Gastrocnemius medialis (tissue), 4 donors: ENCODE data around the gene CKB. TPM values are rescaled to one million over a fixed set of nuclear protein-coding genes. Genes with fewer than 3 reads are reported as not detected.
A peak's percentile ranks its signal among the peaks of the same experiment; 100 is the strongest.

Experiments
- ATAC-seq, 2 donors: fragments of 150-250 bp; one replicate each; pipeline ENCODE4 v1.9.1; 2016
- DNase-seq, 2 donors: peaks; one replicate each; pipeline ENCODE4 v3.0.0-alpha.2; 2019
- H3K27ac ChIP-seq, 4 donors: fragments of 200-600 bp; sonication (generic); 1 replicate in 1 of 4; 2 replicates in 3 of 4; pipeline ENCODE4 v1.5.1; 2016 to 2018; ENCODE audit warnings: mild to moderate bottlenecking in 2 of 4, moderate library complexity in 1 of 4
- H3K27me3 ChIP-seq, 3 donors: fragments of 200-600 bp; sonication (generic) in 2 of 3; 1 replicate in 1 of 3; 2 replicates in 2 of 3; pipeline versions ENCODE4 v1.5.1 to v1.6.0; 2016 to 2019; ENCODE audit warnings: mild to moderate bottlenecking in 1 of 3, moderate library complexity in 1 of 3
- H3K36me3 ChIP-seq, 2 donors: fragments of 200-600 bp; sonication (generic) in 1 of 2; one replicate each; pipeline ENCODE4 v1.5.1; 2017 to 2018
- H3K4me1 ChIP-seq, 2 donors: fragments of 200-600 bp; sonication (generic) in 1 of 2; one replicate each; pipeline ENCODE4 v1.5.1; 2016 to 2017; ENCODE audit warnings: mild to moderate bottlenecking in 2 of 2
- H3K4me3 ChIP-seq, 4 donors: fragments of 200-600 bp; sonication (generic) in 3 of 4; 1 replicate in 1 of 4; 2 replicates in 3 of 4; pipeline ENCODE4 v1.5.1; 2016 to 2019; ENCODE audit warnings: mild to moderate bottlenecking in 2 of 4
- H3K9me3 ChIP-seq, 3 donors: fragments of 200-600 bp; sonication (generic) in 2 of 3; 1 replicate in 1 of 3; 2 replicates in 2 of 3; pipeline ENCODE4 v1.5.1; 2016 to 2019
- CTCF ChIP-seq, 5 experiments: fragments of 450-650 bp in 3 of 5; fragments of 200-600 bp in 2 of 5; sonication (generic) in 2 of 5; IDR thresholded peaks in 4 of 5; conservative IDR thresholded peaks in 1 of 5; 1 replicate in 4 of 5; 2 replicates in 1 of 5; pipeline ENCODE4 v1.5.1; 2016 to 2019; ENCODE audit warnings: antibody characterized with exemption in 5 of 5, mild to moderate bottlenecking in 3 of 5, moderate library complexity in 3 of 5
- POLR2A ChIP-seq, 2 donors: fragments of 450-650 bp; IDR thresholded peaks; one replicate each; pipeline ENCODE4 v1.6.1; 2017; ENCODE audit warnings: antibody characterized with exemption in 2 of 2, mild to moderate bottlenecking in 2 of 2, moderate library complexity in 2 of 2
- in situ Hi-C, 4 donors: fragments of 200-750 bp; cut with MboI; loops; one replicate each; pipeline versions ENCODE4 v1.15.0 to v1.8.0; 2017; ENCODE audit warnings: low sequenced_read_pairs in 4 of 4
- intact Hi-C: fragments of 100-400 bp; cut with DNase I; formaldehyde crosslinking; loops from one replicate; pipeline ENCODE4 v1.15.1; 2023; ENCODE audit warnings: low total_unique reads
- total RNA-seq, 4 donors: library from RNA; depleted of rRNA; stranded (reverse); fragments of >200 nt; gene quantifications; one replicate each; pipeline versions ENCODE4 v1.1.0 to v1.2.3, GENCODE V29; 2016

The CKB gene
- total RNA-seq, 4 donors from 2014 or later: 20.7 to 110 (median 43.4) TPM

- no peak for ATAC-seq
- Histone ChIP-seq H3K27ac (peak overlapping the region; percentile 88 to 97 (median 92)), H3K9me3 (no peaks in the 10 kb centered on the region), H3K36me3 (peaks cover 0 to 22% of the 10 kb centered on the region in 2 donors), H3K4me3 (peak overlapping the region; percentile 80 to 99 (median 92)), H3K4me1 (peaks cover 46 to 61% of the 10 kb centered on the region in 2 donors), H3K27me3 (no peaks in the 10 kb centered on the region)
- TF ChIP-seq CTCF (IDR thresholded peaks at IDR 0.05 in 4 of 5, conservative IDR thresholded peaks at IDR 0.05 in 1 of 5): no peak
- TF ChIP-seq POLR2A (IDR thresholded peaks at IDR 0.05): no peak
- intact Hi-C loops (loop anchor here (2.0 to 5.0 kb wide), 3 partner anchors 66 to 284 kb away; partner anchors contain the start of genes KLC1, PPP1R13B, XRCC3 and ZFYVE21), in situ Hi-C loops (loop anchor here in 1 of 4 donors (25.0 kb wide), 1 partner anchor 349 kb away; a partner anchor contains a TSS)
- no peak for DNase-seq
Measured at GRCh38 chr14:103563226-103563620, 40.6 kb upstream of the CKB start.

DNA sequence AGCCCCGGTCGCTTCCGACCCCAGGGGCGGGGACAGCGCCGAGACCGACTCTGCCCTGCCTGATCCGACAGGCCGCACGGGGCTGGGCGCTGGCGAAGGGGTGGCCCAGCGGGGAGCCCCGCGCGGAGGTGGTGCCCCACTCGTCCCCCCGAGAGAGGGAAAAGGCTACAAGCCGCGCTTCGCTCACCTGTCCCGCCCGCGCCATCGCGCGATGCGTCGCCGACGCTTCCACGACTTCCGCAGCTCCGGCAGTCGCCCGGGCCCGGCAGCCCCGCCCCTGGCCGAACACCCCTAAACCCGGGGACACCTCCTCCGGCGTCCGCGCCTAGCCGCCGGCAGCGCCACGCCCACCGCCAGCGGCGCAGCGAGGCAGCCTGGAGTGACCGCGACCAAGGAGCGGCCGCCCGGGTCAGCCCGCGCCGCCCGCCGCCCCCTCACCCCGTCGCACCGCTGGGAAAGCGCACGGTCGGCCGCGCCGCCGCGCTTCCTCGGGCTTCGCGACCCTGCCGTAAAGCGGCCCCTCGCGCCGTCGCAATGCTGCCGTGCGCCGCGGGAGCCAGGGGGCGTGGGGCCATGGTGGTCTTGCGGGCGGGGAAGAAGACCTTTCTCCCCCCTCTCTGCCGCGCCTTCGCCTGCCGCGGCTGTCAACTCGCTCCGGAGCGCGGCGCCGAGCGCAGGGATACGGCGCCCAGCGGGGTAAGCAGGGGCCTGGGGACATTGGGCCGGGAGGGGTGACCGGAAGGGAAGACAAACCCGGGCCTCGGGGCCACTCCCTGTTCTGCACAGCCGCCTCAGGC lies 40.0 kb upstream of the CKB start, which contains the start of the genes BAG5 and COA8:
TSS of gene BAG5 (minus strand) at position 229 of the 797 bp plus-strand sequence. CDS start 1,493 bp downstream, outside the sequence.
TSS of gene COA8 (plus strand) at position 532 of the 797 bp plus-strand sequence. CDS start at position 574, 42 bp downstream.
- DNase-seq (peak; percentile 75 to 82), ATAC-seq (peak; percentile 75 to 88)
- Histone ChIP-seq H3K9me3 (no peaks in the 10 kb centered on the region), H3K27me3 (no peaks in the 10 kb centered on the region), H3K4me3 (peak within 1 kb of the TSS; percentile 80 to 99 (median 92)), H3K27ac (peak within 1 kb of the TSS; percentile 88 to 97 (median 92)), H3K4me1 (peaks cover 52 to 62% of the 10 kb centered on the region in 2 donors), H3K36me3 (peaks cover 0 to 22% of the 10 kb centered on the region in 2 donors)
- TF ChIP-seq POLR2A (IDR thresholded peaks at IDR 0.05) (peak; percentile 86 to 95), CTCF (IDR thresholded peaks at IDR 0.05 in 4 of 5, conservative IDR thresholded peaks at IDR 0.05 in 1 of 5) (peak in 4 of 5 experiments; percentile 13 to 64 (median 40))
- in situ Hi-C loops (loop anchor here in 1 of 4 donors (25.0 kb wide), 1 partner anchor 350 kb away; a partner anchor contains a TSS), intact Hi-C loops (loop anchor here (2.0 to 5.0 kb wide), 3 partner anchors 66 to 284 kb away; partner anchors contain the start of genes KLC1, PPP1R13B, XRCC3 and ZFYVE21)

GRCh38 chr14:103562179-103562428 lies 39.5 kb upstream of the CKB start:
- Histone ChIP-seq H3K4me1 (peaks cover 57 to 67% of the 10 kb centered on the region in 2 donors), H3K27me3 (no peaks in the 10 kb centered on the region), H3K9me3 (no peaks in the 10 kb centered on the region), H3K4me3 (peak overlapping the region; percentile 80 to 99 (median 92)), H3K36me3 (peaks cover 0 to 22% of the 10 kb centered on the region in 2 donors), H3K27ac (peak overlapping the region; percentile 88 to 97 (median 92))
- peak in 1 of 2 donors; percentile 46 for DNase-seq
- TF ChIP-seq CTCF (IDR thresholded peaks at IDR 0.05 in 4 of 5, conservative IDR thresholded peaks at IDR 0.05 in 1 of 5) (no peak), POLR2A (IDR thresholded peaks at IDR 0.05) (no peak)
- intact Hi-C loops: loop anchor here (2.0 to 5.0 kb wide), 3 partner anchors 67 to 285 kb away; partner anchors contain the start of genes KLC1, PPP1R13B, XRCC3 and ZFYVE21
- in situ Hi-C loops: loop anchor here in 1 of 4 donors (25.0 kb wide), 1 partner anchor 350 kb away; a partner anchor contains a TSS
- ATAC-seq: peak; percentile 25 to 37

GRCh38 chr14:103561381-103562178 lies 39.0 kb upstream of the CKB start:
- intact Hi-C loops: loop anchor here (2.0 to 5.0 kb wide), 3 partner anchors 67 to 285 kb away; partner anchors contain the start of genes KLC1, PPP1R13B, XRCC3 and ZFYVE21
- in situ Hi-C loops: loop anchor here in 1 of 4 donors (25.0 kb wide), 1 partner anchor 351 kb away; a partner anchor contains a TSS
- peak overlapping the region; percentile 88 to 97 (median 92) for H3K27ac ChIP-seq
- ATAC-seq (peak; percentile 7 to 9), DNase-seq (peak in 1 of 2 donors; percentile 50)
- no peak for TF ChIP-seq CTCF (IDR thresholded peaks at IDR 0.05 in 4 of 5, conservative IDR thresholded peaks at IDR 0.05 in 1 of 5)
- no peak for TF ChIP-seq POLR2A (IDR thresholded peaks at IDR 0.05)
- H3K4me3 ChIP-seq: peak overlapping the region; percentile 80 to 99 (median 92)
- H3K4me1 ChIP-seq: peaks cover 62 to 72% of the 10 kb centered on the region in 2 donors
- peaks cover 0 to 22% of the 10 kb centered on the region in 2 donors for H3K36me3 ChIP-seq
- no peaks in the 10 kb centered on the region for H3K27me3 ChIP-seq
- H3K9me3 ChIP-seq: no peaks in the 10 kb centered on the region
